ENCODE data around the gene USP16.
"Not testable (repeated sequence)": the region's sequence is repeated elsewhere in the genome, so short reads cannot be mapped to it uniquely, and the experiment has no call there.

The USP16 gene
- long read RNA-seq, donor 1, partial matches to known transcripts, result 13 of 16 reads
- long read RNA-seq, donor 1, other reads (novel, unspliced or antisense), result 0 of 16 reads
- long read RNA-seq, donor 2, partial matches to known transcripts, result 0 of 2 reads
- long read RNA-seq, donor 2, other reads (novel, unspliced or antisense), result 0 of 2 reads
- long read RNA-seq, donor 3, partial matches to known transcripts, result 0 of 1 reads
- long read RNA-seq, donor 3, other reads (novel, unspliced or antisense), result 0 of 1 reads
- long read RNA-seq, donor 4, partial matches to known transcripts, result 7 of 9 reads
- long read RNA-seq, donor 4, other reads (novel, unspliced or antisense), result 0 of 9 reads
- long read RNA-seq, donor 5, partial matches to known transcripts, result 0 of 5 reads
- long read RNA-seq, donor 5, other reads (novel, unspliced or antisense), result 0 of 5 reads
- long read RNA-seq, donor 6, partial matches to known transcripts, result 0 of 1 reads
- long read RNA-seq, donor 6, other reads (novel, unspliced or antisense), result 0 of 1 reads
- long read RNA-seq, donor 7, result 0 reads
- long read RNA-seq, donor 8, partial matches to known transcripts, result 0 of 2 reads
- long read RNA-seq, donor 8, other reads (novel, unspliced or antisense), result 0 of 2 reads

DNA sequence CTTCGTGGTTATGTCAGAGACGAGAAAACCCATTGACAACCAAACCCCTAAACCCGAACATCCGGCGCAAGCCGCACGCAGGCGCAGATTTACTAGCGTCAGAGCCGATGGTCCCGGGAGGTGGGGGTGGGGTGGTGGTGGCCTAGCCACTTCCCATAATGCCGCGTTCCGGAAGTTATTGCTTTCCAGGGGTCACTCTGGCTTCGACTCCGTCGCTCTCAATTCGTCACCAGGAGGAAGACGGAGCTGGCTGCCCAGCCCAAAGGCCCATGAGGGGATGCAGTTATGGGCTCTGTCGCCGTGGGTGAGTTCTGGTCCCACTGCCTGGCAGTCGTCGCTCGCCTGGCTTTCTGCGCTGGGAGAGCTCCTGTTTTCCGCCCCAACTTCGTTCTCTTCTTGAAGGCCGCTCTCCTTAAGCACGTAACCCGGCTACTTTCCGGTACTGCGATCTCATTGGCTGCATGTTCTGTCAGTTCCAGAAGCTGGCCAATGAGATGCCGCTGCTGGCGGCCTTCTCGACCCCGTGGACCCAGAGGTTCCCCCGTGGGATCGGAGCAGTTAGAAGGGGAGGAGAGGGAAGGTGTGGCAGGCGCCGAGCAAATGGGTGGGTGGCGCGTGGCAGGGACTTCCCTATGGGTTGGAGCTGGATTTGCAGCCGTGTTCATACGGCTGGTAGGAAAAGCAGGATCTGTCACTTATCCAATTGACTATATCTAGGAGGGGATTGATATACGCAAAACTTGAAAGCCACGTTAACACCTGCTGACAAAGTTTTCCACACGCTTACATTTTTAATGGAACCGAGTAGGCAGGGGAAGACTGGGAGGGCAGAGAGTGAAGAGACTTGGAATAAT is at the start of gene USP16:
USP16 (plus strand) TSS at position 195 of the 854 bp plus-strand sequence. CDS start 3,246 bp downstream, outside the sequence.
- peak; percentile 100 for DNase-seq

DNA sequence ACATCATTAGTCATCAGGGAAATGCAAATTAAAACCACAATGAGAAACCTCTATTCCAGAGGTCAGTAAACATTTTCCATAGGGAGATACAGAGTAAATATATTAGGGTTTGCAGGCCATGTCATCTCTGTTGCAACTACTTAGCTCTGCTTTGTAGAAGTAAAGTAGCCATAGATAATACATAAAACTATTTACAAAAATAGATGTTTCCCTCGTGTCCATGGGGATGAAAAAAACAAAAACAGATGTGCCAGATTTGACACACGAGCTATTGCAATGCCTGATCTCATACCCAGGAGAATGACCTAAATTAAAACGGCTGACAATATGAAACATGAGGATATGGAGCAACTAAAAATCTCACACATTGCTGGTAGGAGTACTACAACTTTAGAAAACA is 49.1 kb upstream of the USP16 start:
- no peak for DNase-seq

DNA sequence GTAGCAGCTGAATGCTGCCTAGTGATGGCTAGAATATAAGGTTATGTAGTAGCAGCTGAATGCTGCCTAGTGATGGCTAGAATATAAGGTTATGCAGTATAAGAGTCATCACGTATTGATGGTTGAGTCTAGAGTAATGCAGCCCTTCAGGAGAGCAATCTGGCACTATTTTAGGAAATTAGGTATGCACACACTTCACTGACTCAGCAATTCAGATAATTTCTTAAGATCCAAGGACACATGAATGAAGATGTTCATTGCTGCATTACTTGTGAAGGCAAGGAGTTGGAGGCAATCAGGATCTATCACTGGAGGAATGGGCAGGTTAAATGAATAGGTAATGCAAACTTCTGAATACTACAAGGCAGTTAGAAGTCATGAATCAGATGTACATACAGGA is 45.4 kb upstream of the USP16 start:
- no peak for DNase-seq

DNA sequence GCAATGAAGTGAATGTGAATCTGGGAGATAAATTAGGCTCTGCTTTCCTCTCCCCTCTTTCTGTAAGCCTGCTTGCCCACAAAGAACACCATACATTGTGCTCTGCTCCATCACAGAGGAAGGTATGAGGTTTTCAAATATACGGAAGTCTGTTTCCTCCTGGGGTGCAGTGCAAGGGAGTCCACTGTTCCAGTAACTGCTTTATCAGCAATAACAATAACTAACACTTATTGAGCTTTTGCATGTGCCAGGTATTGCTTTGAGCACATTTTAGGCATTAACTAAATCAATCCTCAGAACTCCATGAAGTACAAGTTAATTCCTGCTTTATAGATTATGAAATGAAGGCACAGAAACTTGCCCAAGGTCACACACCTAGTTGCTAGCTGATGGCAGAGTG is 41.8 kb upstream of the USP16 start:
- DNase-seq, result no peak

DNA sequence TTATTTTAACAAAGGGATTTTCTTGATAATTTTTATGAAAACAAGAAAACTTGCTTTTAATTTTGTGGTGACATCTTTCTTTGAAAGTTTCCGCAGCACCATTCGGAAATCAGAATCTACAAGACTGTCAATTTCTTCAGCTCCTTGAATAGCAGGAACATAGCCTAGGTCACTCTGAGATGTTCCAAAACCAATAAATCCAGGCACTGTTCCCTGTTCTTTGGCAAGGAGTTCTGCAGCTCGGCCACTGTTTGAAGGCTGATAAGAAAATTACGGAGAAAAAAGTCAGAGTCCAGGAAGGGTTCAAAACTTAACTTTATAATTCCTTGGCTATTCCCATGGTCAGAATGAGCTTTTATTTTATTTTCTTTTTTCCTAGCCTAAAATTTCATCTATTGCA is 37.8 kb upstream of the USP16 start:
- DNase-seq, result no peak

DNA sequence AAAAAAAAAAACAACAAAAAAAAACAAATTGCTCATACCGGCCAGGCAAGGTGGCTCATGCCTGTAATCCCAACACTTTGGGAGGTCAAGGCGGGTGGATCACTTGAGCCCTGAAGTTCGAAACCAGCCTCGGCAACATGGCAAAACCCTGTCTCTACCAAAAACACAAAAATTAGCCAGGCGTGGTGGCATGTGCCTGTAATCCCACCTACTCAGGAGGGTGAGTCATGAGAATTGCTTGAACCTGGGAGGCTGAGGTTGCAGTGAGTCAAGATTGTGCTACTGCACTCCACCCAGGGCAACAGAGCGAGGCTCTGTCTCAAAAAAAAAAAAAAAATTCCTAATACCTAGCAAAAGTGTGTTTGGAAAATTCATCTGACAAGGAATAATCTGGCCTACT is 36.3 kb upstream of the USP16 start:
- DNase-seq, result not testable (repeated sequence)

DNA sequence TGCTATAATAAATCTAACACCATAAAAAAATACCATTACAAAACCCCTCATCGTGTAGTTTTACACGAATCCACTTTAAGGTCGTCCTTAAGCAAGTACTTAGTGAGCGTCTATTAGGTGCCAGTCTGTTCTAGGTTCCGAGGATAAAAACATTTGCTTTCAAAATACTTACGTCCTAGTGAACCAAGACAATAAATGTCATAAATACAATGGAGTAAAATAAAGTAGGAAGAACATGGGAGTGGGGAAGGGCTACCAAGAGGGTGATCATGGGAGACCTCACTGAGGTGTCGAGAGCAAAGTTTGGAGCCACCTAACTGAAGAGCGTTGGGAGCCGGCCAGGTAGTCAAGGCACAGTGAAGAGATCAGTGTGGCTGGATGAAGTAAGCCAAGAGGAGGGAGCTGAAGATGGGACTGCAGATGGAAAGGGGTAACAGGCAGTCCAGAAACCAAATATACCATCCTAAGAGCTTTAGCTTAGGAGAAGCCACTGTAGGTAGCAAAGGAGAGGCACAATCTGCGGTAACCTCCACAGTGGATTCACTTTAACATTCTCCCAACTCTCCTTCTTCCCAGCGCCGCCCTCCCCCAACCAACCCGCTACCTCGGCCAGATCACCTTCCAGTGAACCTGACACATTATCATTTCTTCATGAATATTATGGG is 32.5 kb upstream of the USP16 start:
- DNase-seq, result no peak

DNA sequence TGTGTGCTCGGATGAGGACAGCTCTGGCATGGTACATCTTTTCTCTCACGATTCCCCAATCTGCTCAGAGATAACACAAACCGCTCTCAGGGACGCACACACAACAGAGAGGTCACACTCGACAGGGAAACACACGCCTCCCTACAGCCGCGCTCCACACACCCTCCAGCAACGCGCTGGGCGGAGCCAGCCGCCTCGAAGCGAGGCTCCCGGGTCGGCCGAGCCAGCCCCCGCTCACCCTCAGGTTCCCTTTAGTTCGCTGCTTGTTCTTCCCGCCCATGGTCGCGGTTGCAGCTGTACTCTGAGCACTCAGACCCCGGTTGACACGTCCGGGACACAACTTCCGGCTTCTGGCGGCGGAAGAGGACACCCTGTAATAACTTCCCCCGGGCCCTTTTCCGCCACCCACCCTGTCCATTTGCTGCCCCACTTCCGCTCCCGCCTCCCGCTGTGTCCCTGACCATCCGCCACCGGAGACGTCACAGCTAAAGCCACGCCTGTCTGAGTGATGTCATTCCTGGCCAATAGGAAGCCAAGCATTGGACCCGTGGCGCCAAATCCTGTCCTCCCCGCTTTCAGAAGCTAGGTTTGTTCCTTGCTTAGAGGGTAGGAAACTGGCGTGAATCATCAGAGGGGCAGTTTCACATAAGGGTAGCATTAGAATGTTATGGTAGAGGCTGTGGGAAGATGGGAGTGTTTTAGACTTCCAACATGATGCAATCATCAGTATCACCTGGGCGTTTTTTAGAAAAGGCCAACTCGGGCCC is 31.8 kb upstream of the USP16 start, which contains the start of gene LTN1:
LTN1 (minus strand) TSS at position 352 of the 767 bp plus-strand sequence; CDS start at position 280, 72 bp downstream.
- DNase-seq, result peak; percentile 93

DNA sequence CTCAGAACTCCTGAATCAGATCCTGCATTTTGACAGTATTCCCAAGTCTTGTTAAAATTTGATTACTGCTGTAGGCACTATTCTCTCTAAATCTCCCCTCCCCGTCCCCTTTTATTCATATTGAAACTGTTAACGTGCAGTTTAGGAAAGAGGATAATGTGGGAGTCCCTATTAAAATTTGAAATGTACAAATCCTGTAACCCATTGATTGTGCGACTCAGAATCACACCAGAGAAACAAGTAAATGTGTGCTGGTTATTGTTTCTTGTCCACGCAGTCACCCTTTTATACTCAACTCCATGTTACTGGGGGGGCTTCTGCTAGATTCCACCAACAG is 31.2 kb upstream of the USP16 start:
- DNase-seq, result no peak

DNA sequence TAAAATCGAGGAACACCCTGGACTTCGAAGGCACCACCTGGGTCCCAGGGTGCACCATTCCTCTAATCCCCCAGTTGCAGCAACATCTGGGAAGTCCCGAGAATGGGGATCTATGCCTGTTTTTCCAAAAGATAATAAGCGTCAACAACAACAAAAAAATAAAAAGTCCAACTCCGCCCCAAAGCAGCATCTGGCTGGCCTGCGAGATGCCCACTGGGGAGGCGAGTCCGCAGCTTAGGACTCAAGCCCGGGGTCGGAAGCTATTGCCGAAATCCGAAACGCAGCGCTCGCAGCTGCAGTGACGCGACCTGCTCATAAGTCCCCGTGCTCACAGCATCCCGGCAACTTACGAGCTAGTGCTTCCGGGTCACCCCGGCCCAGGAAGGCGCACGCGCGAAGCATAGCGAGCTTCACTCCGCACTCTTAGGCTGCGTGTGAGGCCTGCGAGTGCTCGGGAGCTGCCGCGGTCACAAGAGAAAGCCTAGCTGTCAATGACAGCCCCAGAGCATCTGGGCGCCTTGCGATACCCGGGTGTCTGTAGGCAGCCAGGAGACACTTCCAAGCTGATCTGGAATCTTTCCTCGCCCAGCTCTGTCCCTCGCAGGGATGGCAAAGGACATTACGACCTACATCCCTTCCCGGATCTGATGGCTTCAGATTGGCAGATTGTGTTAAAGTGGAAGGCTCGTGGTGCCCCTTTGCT is 21.9 kb upstream of the USP16 start:
- peak; percentile 84 for DNase-seq

DNA sequence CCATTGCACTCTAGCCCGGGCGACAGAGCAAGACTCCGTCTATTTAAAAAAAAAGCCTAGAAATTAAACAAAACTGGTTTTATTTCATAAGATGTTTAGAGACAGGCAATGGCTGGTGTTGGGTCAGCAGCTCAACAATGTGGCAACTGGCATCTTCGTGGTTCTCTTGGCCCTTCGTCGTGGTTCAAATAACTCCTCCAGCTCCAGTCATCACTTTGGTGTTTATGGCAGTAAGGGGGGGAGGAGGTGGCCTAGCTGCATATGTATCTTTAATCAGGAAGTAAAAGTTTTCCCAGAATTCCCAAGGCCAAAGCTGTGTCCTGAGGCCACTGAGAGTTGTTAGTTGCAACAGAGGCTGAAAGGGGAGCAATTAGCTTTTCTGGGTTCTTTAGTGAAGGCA is 18.8 kb upstream of the USP16 start:
- no peak for DNase-seq

DNA sequence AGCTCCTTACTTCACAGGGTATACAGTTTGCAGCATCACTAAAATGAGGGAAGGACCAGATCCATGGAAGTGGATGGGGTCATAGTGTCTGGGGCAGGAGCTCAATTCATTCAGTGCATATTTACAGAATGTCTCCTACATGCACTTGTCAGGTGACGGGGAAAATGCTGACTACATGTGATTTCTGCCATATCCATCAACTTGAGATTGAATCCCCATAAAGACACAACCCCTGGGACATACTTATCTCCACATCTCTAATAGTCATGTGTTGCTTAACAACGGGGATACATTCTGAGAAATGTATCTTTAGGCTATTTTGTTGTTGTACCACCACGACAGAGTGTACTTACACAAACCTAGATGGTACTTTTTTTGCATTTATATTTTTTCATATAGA is 17.3 kb upstream of the USP16 start:
- DNase-seq, result no peak

DNA sequence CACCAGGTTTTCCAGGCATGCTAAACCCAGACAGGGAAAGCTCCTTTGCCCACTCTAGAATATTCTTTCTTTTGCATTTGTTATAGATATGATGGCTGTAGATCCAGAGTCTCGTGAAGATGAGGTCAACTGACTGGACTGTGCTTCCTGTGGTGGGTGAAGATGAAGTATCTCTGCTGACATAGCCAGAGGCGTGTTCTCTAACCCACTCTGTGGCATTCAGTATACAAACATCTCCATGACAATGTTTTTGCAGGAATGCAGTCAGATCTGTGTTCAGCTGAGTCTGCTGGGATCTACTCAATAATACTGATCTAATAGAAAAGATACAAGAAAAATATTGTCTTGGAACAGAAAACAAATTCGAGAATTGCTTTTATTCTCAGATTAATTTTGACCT is 16.7 kb upstream of the USP16 start:
- no peak for DNase-seq

DNA sequence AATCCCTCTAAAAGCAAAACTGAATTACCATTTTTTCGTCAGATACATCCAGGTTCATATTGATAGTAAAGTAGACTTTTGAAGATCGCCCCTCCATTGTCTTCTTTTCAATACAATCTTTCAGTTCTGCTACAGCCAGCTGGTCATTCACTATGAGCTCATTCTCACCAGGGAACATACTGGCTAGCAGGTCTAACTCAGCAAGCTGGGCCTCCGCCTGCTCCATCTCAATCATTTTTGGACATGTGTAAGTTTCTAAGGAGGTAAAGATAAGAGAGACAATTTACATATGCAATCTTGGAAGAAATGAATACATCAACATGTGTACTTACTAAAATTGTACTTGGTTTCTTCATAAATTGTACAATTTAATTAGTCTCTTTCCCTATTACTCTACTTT is 16.1 kb upstream of the USP16 start:
- no peak for DNase-seq

DNA sequence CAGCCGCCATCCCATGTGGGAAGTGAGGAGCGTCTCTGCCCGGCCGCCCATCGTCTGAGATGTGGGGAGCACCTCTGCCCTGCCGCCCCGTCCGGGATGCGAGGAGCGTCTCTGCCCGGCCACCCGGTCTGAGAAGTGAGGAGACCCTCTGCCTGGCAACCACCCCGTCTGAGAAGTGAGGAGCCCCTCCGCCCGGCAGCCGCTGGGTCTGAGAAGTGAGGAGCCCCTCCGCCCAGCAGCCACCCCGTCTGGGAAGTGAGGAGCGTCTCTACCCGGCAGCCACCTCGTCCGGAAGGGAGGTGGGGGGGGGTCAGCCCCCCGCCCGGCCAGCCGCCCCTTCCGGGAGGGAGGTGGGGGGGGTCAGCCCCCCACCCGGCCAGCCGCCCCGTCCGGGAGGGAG is 13.2 kb upstream of the USP16 start:
- DNase-seq, result not testable (repeated sequence)

DNA sequence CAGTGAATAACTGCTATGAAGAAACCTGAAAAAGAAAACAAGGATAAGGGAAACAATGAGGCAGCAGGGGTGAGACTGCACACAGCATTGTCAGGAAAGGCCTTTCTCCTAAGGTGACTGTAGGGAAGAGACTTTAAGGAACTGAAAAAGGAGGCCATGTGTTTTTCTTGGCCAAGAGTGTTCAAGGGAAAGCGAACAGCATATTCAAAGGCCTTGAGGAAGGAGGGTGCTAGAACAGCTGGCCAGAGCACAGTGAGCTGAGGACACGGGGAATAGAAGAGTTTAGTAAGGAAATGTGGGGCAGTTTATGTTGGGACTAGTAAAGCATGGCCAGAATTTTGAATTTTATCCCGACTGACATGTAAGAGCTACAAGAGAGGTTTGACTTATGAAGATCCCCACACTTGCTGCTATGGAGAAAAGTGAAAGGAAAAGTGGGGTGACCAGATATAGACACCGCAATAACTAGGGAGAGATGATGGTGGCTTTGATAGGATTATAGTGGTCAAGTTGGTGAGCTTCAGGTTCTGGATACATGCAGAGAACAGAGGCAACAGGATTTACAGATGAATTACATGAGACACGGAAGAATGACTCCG is 6.7 kb upstream of the USP16 start:
- DNase-seq, result no peak

DNA sequence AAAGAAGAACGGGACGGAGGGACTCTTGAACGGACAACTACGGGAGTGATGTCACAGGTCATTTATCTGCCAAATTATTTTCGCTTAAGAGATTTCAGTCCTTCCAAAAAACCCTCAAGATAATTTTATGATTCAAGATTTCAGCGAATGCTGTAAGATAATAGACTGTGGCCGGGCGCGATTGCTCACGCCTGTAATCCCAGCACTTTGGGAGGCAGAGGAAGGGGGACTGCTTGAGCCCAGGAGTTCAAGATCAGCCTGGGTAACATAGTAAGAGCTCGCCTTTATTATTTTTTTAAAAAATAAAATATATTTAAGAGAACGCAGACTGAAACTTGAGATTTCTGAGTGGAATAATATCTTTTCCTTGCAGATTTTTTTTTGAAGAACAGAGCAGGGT is 5.9 kb upstream of the USP16 start:
- peak; percentile 19 for DNase-seq

DNA sequence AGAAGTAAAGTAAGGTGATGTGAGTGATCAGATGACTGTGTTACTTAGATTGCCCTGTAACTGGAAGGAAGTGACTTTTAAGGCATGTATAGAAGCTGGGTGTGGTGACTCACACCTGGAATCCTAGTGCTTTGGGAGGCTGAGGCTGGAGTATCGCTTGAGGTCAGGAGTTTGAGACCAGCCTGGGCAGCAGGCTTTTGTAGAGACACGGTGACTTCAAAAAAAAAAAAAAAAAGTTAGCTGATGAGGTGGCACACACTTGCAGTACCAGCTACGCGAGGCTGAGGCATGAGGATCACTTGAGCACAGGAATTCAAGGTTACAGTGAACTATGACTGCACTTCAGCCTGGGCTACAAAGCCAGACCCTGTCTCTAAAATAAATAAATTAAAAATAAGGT is 2.3 kb upstream of the USP16 start:
- DNase-seq, result no peak

DNA sequence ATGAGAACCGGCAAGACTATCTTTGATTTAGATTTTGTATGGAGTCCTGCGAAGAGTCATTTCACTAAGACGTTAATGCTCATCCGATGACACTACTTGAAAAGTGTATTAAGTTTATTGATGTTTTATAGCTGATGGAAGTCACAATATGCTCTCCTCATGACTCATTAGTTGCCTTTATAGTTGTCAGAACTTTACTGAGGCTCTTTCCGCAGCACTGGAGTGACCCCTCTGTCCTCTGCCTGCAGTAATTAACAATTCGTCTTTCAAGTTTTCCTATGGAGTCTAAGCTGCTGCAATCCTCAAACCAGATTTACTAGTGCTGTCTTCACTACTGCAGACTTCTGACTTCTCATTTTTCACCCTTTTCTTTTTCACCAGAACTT is 853 bp downstream of the USP16 start:
- DNase-seq, result no peak

DNA sequence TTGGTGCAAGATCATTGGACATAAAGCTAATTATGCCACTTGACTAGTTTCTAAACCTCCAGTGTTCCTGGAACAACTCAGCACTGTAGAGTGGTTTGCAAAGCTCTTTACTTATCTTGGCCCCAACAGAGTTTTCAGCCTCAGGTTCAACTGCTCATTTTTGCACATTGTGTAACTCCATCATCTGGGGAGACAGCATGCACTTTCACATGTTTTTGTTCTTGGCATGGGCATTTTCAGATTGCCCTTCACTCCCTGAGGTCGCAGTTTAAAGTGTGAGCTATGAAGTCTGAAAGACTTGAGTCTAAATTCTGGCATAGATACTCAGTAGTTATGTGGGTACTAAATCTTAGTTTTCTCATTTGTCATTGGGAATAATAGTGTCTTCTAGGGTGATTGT is 5.1 kb downstream of the USP16 start:
- no peak for DNase-seq

DNA sequence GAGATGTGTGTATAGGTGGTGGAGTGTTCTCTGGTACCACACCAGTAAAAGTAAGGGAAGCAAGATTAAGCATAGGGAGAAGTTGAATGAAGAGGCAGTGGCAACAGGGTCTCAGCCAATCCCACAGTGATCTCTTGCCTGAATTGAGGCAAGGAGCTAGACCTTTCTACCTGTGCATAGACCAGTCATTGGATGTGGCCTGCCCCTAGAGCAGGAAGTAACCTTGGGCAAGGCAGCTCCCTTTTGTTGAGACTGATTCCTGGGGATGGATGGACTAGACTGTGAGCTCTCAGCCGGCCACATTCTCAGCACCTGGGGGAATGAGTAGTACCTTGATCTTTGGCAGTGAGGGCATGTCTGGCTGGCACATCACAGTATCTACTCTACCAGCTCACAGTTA is 6.4 kb downstream of the USP16 start:
- no peak for DNase-seq

All from right kidney (tissue), 9 donors.